ENCODE measurements around the gene IRAG1. TPM values are rescaled to one million over a fixed set of nuclear protein-coding genes. Genes with fewer than 3 reads are reported as not detected.

Gene IRAG1
- total and polyA plus RNA-seq, 12 donors: 5.6 to 33.9 (median 15.6) TPM

DNA sequence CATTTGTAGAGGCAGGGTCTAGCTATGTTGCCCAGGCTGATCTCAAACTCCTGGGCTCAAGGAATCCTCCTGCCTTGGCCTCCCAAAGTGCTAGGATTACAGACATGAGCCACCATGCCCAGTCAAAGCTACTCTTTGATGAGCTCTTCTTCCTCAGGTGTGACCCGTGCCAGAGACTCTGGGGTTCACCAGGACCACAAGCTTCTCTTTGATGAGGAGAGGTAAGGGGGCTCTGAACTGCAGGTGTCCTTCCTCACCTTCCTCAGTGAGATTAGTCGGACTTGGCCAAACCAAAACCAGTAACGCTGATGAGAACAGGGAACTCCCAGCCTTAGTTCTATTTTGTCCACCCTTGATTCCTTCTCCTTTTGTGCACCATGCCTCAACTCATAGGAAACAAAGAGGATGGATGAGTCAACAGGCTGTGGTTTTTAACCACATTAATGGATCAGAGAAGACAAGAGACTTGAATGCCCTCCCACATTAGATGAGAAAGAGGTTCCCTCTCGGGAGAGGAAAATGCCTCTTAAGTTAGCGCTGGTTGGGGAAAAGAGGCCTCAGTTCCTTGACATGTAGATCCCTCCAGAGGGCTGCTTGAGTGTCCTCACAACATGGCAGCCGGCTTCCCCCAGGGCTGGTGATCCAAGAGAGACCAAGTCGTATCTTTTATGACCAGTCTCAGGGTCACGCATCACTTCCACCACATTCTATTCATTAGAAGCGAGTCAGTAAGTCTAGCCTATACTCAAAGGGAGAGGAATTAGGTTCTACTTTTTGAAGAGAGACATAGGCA is 31.8 kb upstream of the IRAG1 start:
- Histone ChIP-seq H3K4me1 (replicated peaks in 1 of 2) (no peaks in the 10 kb centered on the region), H3K27ac (no peak overlapping the region), H3K4me3 (no peak overlapping the region), H3K36me3 (replicated peaks in 1 of 2) (no peaks in the 10 kb centered on the region), H3K9me3 (replicated peaks in 1 of 3) (no peaks in the 10 kb centered on the region), H3K27me3 (no peaks in the 10 kb centered on the region)
- TF ChIP-seq, protein P1, sequence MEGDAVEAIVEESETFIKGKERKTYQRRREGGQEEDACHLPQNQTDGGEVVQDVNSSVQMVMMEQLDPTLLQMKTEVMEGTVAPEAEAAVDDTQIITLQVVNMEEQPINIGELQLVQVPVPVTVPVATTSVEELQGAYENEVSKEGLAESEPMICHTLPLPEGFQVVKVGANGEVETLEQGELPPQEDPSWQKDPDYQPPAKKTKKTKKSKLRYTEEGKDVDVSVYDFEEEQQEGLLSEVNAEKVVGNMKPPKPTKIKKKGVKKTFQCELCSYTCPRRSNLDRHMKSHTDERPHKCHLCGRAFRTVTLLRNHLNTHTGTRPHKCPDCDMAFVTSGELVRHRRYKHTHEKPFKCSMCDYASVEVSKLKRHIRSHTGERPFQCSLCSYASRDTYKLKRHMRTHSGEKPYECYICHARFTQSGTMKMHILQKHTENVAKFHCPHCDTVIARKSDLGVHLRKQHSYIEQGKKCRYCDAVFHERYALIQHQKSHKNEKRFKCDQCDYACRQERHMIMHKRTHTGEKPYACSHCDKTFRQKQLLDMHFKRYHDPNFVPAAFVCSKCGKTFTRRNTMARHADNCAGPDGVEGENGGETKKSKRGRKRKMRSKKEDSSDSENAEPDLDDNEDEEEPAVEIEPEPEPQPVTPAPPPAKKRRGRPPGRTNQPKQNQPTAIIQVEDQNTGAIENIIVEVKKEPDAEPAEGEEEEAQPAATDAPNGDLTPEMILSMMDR (IDR thresholded peaks at IDR 0.05): no peak
- no peak for TF ChIP-seq POLR2A (IDR thresholded peaks at IDR 0.05)
- 80 to 92% (median 84%) methylated on average over 8 to 9 of the region's 9 CpGs for WGBS, 4 donors
- DNase-seq: no peak
- intact Hi-C loops (cut with DNase I): loop anchor here in 1 of 2 donors (10.0 kb wide), 1 partner anchor 51 kb away; no protein-coding TSS in a partner anchor

DNA sequence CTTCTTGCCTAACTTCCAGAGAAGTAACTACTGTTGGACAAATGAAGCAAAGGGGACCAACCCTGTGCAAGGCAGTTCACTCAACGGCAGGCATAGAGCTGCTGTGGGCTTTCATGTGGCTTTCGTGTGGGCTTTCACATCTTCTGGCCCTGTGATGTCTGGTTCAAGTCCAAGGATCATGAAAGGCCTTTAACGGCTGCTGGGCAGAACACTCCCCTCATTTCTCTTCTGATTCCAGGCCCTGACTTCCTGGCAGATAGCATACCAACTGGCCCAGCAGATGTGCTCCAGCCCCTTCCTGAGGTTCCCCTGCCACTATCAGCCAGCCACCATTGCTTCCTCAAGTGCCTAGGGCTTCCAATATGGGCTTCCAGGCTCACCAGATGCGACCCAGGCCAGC is 28.8 kb upstream of the IRAG1 start:
- TF ChIP-seq, protein P1 (IDR thresholded peaks at IDR 0.05): no peak
- no peak for TF ChIP-seq POLR2A (IDR thresholded peaks at IDR 0.05)
- Histone ChIP-seq H3K4me1 (replicated peaks in 1 of 2) (no peaks in the 10 kb centered on the region), H3K9me3 (replicated peaks in 1 of 3) (no peaks in the 10 kb centered on the region), H3K36me3 (replicated peaks in 1 of 2) (no peaks in the 10 kb centered on the region), H3K27me3 (no peaks in the 10 kb centered on the region), H3K27ac (no peak overlapping the region), H3K4me3 (no peak overlapping the region)
- DNase-seq: no peak
- WGBS, 4 donors: 52 to 82% (median 78%) methylated on average over 4 of the region's 4 CpGs
- intact Hi-C loops (cut with DNase I): loop anchor here in 1 of 2 donors (10.0 kb wide), 1 partner anchor 48 kb away; no protein-coding TSS in a partner anchor

DNA sequence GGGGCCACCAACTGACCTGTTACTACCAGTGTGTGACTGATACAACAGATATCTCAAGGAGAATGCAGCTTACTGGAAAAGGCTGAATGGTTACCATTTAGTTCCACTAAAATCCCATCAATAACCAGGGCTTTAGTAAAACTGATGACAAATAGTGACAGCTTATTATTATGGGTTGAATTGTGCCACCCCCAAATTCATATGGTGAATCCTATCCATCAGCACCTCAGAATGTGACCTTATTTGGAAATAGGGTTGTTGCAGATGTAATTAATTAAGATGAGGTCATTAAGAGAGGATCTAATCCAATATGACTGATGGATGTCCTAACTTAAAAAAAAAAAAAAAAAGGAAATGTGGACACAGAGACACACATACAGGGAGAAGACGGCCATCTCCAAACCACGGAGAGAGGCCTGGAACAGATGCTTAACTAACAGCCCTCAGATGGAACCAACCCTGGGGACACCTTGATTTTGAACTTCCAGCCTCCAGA is 27.4 kb upstream of the IRAG1 start:
- Histone ChIP-seq H3K9me3 (replicated peaks in 1 of 3) (no peaks in the 10 kb centered on the region), H3K4me3 (no peak overlapping the region), H3K27me3 (no peaks in the 10 kb centered on the region), H3K36me3 (replicated peaks in 1 of 2) (no peaks in the 10 kb centered on the region), H3K27ac (no peak overlapping the region), H3K4me1 (replicated peaks in 1 of 2) (no peaks in the 10 kb centered on the region)
- no peak for TF ChIP-seq POLR2A (IDR thresholded peaks at IDR 0.05)
- TF ChIP-seq, protein P1 (IDR thresholded peaks at IDR 0.05): no peak
- no peak for DNase-seq
- intact Hi-C loops (cut with DNase I): loop anchor here in 1 of 2 donors (10.0 kb wide), 1 partner anchor 46 kb away; no protein-coding TSS in a partner anchor
- 84 to 91% (median 89%) methylated on average over 2 of the region's 2 CpGs for WGBS, 4 donors

GRCh38 chr11:10719616-10720015 is 26.1 kb upstream of the IRAG1 start:
- intact Hi-C loops (cut with DNase I): loop anchor here in 1 of 2 donors (10.0 kb wide), 1 partner anchor 45 kb away; no protein-coding TSS in a partner anchor
- DNase-seq: no peak
- Histone ChIP-seq H3K4me1 (replicated peaks in 1 of 2) (peaks cover 6% of the 10 kb centered on the region in 2 donors), H3K27ac (no peak overlapping the region), H3K4me3 (no peak overlapping the region), H3K36me3 (replicated peaks in 1 of 2) (no peaks in the 10 kb centered on the region), H3K27me3 (no peaks in the 10 kb centered on the region), H3K9me3 (replicated peaks in 1 of 3) (no peaks in the 10 kb centered on the region)
- WGBS, 4 donors: 62 to 91% (median 83%) methylated on average over 2 of the region's 2 CpGs
- TF ChIP-seq, protein P1 (IDR thresholded peaks at IDR 0.05): no peak
- no peak for TF ChIP-seq POLR2A (IDR thresholded peaks at IDR 0.05)
